Activated CD8-positive, alpha-beta memory T cell treated with anti-CD3 and anti-CD28 coated beads, Interleukin-2, amount 50 U/mL, for 24 hours (primary cell): ENCODE data around the gene ARHGEF11.

ENCODE experiments used
- DNase-seq: peaks from one replicate; pipeline ENCODE4 v3.0.0-alpha.2; 2020; ENCODE audit errors: extremely low read depth

ARHGEF11 gene

DNA sequence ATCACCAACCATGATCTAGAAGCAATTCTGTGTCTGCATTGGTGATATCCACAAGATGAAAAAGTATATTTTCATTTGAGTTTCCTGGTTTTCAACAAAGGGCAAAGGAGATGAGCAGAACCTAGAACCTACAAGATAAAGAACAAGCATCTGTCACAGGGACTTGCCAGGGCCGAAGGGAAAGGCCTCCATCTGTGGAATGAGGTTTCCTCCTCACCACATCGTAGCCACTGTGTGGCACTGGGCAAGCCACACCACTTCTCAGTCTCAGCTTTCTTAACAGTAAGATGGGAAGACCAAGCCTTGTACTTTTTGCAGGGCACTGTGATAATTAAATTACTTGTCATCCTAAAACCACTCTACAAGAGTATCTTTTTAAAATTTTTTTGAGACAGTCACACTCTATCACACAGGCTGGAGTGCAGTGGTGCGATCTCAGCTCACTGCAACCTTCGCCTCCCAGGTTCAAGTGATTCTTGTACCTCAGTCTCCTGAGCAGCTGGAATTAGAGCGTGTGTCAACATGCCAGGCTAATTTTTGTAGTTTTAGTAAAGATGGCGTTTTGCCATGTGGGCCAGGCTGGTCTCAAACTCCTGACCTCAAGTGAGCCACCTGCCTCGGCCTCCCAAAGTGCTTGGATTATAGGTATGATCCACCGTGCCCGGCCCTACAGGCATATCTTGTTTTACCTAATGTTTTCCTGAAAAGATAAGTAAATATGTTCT, 45.8 kb downstream of the ARHGEF11 start:
- no peak for DNase-seq

- no peak for DNase-seq
Observed at GRCh38 chr1:156998840-156999500, 46.6 kb downstream of the ARHGEF11 start.

DNA sequence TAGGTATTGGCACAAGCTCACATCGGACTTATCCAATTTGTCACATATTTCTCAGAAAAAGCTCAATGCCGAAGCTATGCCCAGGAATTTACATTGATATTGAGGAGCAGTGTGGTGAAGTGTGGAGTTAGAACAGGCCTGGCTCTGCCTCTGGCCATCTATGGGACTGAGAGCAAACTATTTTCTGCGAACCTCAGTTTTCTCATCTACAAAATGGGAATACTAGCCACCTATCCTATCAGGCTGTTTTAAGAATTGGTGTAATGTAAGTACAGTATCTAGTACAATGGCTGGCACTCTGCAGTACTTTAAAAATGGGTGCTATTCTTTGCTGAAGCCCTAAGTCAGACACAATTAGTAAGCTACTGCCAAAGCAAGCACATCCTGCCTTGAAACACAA, 47.2 kb downstream of the ARHGEF11 start:
- DNase-seq: no peak

DNA sequence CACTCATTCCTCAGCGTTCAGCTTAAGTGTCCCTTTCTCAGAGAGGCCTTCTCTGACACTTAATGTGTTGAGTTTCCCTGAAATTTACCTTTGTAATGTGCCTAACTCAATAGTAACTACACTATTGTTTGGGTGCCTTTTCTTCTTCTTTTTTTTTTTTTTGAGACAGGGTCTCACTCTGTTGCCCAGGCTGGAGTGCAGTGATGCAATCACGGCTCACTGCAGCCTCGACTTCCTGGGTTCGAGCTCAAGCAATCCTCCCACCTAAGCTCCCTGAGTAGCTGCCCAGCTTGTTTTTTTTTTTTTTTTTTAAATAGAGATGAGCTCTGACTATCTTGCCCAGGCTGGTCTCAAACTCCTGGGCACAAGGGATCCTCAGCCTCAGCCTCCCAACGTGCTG, 50.1 kb downstream of the ARHGEF11 start:
- no peak for DNase-seq

GRCh38 chr1:156994277-156994676, 51.3 kb downstream of the ARHGEF11 start:
- DNase-seq: no peak

GRCh38 chr1:156993426-156994147, 52.0 kb downstream of the ARHGEF11 start:
- no peak for DNase-seq

DNA sequence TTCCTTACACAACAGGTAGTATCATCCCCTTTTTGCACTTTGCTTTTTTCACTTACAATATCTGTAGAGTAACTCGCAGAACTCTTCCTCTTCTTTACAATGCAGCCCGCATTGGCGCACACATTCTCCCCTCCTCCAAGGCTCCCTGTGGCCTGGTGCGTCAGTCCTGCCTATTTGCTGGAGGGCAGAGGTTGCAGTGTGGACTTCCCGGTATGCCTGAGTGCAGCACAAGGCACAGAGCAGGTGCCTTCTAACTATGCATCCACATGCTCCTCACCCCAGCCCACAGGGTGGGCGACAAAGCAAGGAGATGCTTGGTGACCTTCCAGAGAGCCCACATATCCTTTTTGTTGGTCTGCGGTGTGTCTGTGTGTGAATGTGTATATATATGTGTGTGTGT, 53.3 kb downstream of the ARHGEF11 start:
- no peak for DNase-seq

DNA sequence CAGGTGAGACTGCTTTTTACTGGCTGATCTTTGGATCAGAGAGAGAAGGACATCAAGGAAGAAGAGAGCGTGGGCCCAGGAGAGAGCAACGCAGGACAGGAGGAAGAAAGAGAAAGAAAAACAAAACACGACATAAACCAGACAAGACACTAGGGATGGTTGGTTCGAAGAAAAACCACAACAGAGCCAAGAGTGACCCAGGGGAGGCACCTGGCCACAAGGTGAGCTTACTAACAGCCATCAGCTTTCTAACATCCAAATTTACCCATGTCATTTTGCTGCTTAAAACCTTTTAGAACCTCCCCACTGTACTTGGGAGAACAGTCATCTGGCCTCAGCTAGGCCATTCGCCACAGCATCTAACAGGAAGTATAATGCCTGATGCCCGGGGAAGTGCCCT, 57.8 kb downstream of the ARHGEF11 start:
- DNase-seq: no peak

DNA sequence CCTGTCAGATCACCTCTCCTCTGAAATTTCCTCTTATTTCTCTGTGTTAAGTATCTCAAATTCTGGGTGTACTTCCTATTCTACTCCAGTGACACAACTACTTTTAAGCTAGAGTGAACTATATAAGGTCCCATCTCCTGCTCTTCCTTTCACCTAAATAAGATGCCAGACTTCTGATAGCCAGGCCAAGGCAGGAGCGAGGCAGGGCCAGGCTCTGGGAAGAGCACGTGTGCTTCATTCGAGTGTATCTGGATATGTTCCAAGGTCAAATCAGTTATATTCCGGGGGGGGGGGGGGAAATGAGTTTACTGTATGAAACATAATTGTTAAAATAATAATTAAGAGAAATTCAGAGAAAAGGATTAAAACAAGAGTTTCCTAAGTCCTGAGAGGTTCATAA, 65.0 kb downstream of the ARHGEF11 start:
- DNase-seq: no peak

GRCh38 chr1:156975084-156975483, 70.5 kb downstream of the ARHGEF11 start:
- DNase-seq: no peak

GRCh38 chr1:156973417-156973816, 72.1 kb downstream of the ARHGEF11 start:
- DNase-seq: no peak

DNA sequence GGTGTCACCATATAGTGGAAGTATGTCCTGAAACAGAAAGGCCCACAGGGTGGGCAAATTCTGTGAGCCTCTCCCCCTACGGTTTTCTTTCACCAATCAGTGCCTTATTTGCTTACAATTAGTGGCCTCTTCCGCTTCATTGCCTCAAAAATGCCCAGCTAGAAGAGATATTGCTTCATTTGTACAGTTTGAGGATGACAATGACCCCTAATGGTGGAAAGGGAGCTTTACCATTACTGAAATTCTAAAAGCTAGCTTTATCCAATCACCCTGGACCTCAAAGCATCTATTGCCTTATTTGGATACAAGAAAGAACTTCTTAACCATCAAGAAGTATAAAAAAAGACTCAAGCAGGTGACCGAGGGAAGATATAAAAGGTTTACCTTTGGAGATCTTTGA, 75.5 kb downstream of the ARHGEF11 start:
- DNase-seq: no peak

DNA sequence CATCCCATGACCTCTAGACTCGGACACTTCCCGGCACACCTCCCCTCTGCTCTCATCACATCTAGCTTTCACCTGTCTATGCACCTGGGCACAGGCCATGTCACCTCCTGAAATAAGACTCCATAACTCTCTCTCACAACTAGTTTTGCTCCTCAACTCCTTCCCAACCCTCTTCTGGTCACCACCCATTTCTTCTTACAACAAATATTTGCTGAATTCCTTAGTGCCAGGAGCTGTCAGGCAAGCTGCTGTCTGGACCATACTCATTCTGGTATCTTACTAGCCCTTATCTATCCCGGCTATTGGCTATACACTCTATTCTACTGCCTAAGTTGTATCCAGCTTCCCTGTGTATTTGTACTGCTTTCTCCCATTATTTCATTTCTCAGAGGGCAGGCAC, 76.0 kb downstream of the ARHGEF11 start:
- no peak for DNase-seq

DNA sequence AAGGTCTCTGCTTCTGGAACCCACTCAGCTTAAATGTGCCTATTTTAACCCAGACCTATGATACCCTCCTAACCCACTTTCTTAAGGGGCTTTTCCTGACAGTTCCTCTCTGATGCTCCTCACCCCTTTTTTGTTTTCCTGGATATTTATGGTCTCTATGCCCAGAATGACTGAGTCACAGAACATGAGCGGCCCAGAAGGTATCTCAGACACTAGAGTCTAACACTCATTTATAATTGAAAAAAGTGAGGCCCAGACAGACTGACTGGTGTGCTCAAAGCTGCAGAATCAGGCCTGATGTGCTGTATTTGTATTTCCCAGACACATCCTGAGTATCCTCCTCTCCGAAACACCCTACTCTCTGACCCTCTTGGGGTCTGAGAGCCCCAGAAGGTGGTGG, 81.1 kb downstream of the ARHGEF11 start:
- no peak for DNase-seq

DNA sequence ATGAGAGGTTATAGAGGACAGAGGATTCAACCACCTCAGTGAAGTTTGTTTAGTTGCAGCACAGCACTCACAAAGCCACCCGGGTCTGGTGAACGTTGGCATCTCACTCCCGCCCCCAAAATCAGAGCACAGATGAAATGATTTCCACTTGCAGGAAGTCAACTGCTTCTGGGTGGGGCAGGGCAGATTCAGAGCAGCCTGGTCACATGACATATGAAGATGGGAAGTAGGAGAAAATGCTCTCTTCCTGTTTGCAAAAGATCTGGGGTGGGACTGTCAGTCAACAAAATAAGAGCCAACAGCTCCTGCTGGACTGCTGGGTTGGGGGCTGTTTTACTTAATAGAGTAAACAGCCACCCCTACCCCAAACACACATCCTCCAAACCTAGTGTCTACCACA, 81.9 kb downstream of the ARHGEF11 start:
- DNase-seq: no peak

GRCh38 chr1:156961709-156962108, 83.8 kb downstream of the ARHGEF11 start:
- no peak for DNase-seq

GRCh38 chr1:156959925-156960324, 85.6 kb downstream of the ARHGEF11 start:
- no peak for DNase-seq

GRCh38 chr1:156959414-156959813, 86.1 kb downstream of the ARHGEF11 start:
- no peak for DNase-seq

GRCh38 chr1:156958247-156958714, 87.3 kb downstream of the ARHGEF11 start:
- DNase-seq: no peak

- DNase-seq: no peak
Observed at GRCh38 chr1:156957634-156958033, 87.9 kb downstream of the ARHGEF11 start.

- DNase-seq: no peak
Observed at GRCh38 chr1:156956333-156956732, 89.2 kb downstream of the ARHGEF11 start.

GRCh38 chr1:156953571-156953970, 92.0 kb downstream of the ARHGEF11 start:
- no peak for DNase-seq

- no peak for DNase-seq
Observed at GRCh38 chr1:156951371-156951770, 94.2 kb downstream of the ARHGEF11 start.
